ELF-1 (cell line): ENCODE results near the gene NDEL1.

Source experiments
- DNase-seq: peaks from one replicate; pipeline ENCODE4 v3.0.0-alpha.2; 2016; ENCODE audit warnings: low read depth, low spot score

The NDEL1 gene

GRCh38 chr17:8455665-8456209, 20.1 kb downstream of the NDEL1 start:
- DNase-seq = no peak

GRCh38 chr17:8458128-8458527, 22.4 kb downstream of the NDEL1 start:
- DNase-seq = no peak

DNA sequence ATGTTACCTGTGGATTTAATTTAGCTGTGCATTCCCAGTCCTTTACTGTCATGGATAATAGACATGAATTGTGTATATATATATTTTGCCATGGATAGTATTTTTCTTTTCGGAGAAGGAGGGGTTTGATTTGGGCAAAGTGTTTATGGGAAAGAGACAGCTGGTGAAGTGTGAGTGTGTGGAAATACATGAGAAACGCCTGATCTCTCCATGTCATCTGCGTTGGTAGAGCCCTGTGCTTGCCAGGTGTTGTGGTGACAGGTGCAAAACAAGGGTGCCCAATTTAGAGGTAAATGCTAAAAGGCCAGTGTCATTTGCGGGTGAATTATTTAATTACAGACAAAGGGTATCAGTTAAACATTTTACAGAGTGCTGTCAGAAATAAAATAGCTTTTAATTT, 23.4 kb downstream of the NDEL1 start:
- no peak for DNase-seq

- DNase-seq = no peak
Observed at GRCh38 chr17:8459831-8460230, 24.1 kb downstream of the NDEL1 start.

- no peak for DNase-seq
Observed at GRCh38 chr17:8462564-8462963, 26.9 kb downstream of the NDEL1 start.

DNA sequence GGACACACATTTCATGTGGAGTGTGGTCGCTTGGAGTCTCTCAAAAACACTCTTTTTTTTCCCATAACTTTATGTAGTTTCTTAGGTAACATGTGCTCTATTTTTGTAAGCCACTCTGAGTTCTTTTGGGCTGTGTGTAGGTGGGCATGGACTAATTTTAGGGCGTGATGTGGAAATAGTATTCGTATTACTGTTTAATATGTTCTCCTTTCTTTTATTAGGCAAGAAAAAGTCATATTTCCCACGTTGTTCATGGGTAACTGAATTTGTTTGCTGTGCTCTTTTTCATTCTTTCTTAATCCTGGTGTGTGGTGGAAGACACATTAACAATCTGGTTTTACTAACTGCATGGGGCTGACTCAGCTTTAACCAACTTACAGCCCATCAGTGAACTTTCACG, 27.4 kb downstream of the NDEL1 start:
- no peak for DNase-seq

GRCh38 chr17:8464941-8465340, 29.3 kb downstream of the NDEL1 start:
- no peak for DNase-seq

DNA sequence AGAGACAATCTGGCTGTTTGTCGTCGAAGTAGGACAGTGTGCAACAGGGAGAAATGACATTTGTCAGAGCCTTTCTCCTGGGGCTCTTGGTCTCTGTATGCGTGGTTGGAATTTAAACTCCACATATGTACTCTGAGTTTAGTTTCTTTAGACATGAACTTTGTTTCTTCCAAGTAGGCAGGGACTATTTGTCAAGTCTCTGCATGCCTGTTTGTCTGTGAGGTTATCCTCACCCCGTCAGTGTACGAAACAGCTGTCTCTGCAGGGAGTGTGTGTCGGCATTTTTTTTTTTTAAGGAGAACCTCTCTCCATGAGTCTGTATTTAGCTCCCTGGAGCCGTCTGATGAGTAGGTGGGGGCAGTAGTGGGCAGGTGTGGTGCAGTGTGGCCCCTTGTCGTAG, 29.7 kb downstream of the NDEL1 start:
- DNase-seq = no peak

DNA sequence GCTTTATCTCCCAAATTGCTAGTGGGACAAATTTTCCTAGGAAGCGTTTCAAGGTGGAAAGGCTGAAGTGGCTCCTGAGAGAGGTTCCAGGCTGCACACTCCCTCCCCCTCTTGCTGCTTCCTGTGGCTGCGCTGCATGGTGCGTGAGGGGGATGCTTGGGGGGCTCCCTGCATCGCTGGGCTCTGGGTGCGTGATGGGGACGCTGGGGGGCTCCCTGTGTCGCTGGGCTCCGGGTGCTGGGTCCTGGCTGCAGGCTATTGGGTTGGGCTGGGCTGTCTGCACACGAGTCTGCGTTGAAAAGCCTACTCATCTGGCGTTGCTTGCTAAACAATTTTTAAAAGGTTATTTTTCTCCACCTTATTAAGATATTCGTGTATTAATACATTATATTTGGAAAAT, 30.1 kb downstream of the NDEL1 start:
- DNase-seq = no peak

GRCh38 chr17:8466456-8466855, 30.8 kb downstream of the NDEL1 start:
- DNase-seq = no peak

DNA sequence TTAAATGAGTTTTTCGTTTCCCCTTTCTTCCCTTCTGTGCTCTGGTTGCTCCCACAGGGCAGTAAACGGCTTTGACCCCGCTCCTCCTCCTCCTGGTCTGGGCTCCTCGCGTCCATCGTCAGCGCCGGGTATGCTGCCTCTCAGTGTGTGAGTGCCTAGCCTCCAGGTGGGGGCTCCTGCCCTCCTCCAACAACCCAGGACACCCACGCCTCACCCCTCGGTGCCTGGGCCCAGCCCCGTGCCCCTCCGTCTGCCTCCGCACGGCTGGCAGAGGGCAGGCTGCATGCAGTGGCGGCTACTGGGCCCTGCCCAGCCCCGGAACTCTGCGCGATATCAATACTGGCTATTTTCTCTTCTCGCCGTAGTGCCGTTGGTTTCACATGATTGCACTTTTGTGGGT, 31.2 kb downstream of the NDEL1 start:
- no peak for DNase-seq

DNA sequence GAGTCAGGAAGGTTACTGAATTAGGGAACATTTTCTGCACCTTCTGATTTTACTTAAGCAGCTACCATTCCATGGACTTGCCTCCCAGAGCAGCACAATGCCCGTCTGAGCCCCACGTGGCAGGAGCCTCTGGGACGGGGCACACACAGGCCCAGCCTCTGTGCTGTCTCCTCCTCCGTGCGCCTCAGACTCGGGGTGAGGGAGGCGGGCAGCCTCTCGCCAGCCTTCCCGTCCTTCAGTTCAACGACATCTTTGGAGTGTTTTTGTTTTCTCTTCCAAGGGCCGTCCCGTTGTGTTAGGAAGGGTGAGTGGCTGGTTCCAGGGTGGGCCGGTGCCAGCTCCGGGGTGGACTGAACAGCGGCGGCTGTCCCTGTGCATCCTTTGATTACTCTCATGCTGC, 31.8 kb downstream of the NDEL1 start:
- DNase-seq = no peak

GRCh38 chr17:8468127-8468526, 32.4 kb downstream of the NDEL1 start:
- no peak for DNase-seq

GRCh38 chr17:8468980-8469379, 33.3 kb downstream of the NDEL1 start:
- no peak for DNase-seq

- DNase-seq = no peak
Observed at GRCh38 chr17:8469964-8470363, 34.3 kb downstream of the NDEL1 start.

- DNase-seq = no peak
Observed at GRCh38 chr17:8470447-8471047, 34.9 kb downstream of the NDEL1 start.

DNA sequence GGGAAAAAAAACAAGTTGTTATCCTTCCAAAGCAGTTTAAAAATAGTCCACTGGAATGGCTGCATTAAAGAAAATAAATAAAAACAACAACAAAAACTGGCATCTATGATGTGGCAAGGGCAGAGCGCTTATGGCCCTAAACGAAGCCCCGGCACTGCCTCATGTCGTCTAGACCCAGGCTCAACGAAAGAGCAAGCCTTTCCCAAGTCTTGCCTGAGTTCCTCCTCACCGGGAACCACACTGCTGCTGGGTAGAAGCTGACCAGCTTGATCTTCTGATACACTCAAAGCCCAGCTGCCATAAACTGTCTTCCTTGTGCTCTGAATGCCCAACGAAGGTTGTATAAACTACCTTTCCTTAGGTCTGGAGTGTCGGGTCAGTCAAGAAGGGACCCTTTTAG, 37.0 kb downstream of the NDEL1 start:
- no peak for DNase-seq

DNA sequence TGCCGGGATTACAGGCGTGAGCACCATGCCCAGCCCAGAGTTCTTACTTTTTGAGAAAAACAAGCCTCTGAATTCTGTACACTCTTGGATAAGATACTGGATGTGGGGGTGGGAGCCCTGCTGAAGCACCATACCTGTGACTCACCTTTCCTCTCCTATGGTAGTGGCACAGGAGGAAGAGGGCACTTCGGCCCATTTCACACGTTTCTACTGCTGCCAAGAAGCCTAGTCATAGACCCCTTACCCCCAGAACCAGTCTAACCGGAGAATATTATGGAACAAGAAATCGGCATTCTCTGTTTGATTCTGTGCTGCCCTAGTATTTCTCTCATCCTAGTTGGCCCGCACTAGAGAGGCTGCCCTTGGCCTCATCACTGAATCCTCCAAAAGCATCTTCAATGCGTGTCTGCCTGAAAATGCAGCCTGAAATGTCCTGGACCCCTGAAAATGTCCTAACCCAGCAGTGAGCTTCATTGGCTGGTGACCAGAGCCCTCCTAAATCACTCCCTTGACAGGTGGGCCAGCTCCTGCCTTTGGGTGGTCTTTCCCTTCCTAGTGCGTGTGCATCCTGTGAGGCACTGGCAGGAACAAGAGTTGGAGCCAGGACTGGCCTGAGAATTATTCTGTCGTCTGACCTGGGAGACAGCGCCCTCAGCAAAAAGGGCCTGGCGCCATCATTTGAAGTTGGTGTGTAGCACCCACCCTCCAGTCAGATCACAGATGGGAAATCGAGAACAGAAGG, 37.9 kb downstream of the NDEL1 start:
- DNase-seq = no peak

- DNase-seq = no peak
Observed at GRCh38 chr17:8474826-8475225, 39.1 kb downstream of the NDEL1 start.

- DNase-seq = no peak
Observed at GRCh38 chr17:8475227-8475626, 39.5 kb downstream of the NDEL1 start.

DNA sequence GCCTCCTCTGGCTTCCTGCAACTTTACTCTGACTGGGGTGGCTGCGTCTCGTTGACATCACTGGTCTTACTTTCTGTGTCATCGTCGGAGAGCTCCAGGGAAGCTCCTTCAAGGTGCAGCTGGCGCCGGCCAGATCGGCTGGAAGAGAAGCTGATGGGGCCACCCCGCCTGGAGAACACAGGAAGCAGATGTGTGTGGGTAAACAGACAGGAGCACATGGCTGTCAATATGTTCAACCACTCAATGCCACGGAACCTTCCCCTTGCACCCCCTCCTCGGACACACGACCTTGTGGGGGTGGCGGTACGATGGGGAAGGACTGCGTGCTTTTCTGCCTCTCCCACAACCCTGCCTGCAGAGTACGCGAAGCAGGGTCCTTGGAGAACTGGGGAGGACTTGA, 40.1 kb downstream of the NDEL1 start:
- no peak for DNase-seq

GRCh38 chr17:8476741-8477140, 41.1 kb downstream of the NDEL1 start:
- DNase-seq = no peak

GRCh38 chr17:8477171-8477570, 41.5 kb downstream of the NDEL1 start:
- no peak for DNase-seq
